Ascending aorta (tissue), 2 donors: ENCODE data around the gene PTPRE. TPM values are rescaled to one million over a fixed set of nuclear protein-coding genes. Genes with fewer than 3 reads are reported as not detected.

Experiments
- DNase-seq, 2 donors: peaks; one replicate each; pipeline ENCODE4 v3.0.0-alpha.2; 2019; ENCODE audit warnings: low spot score in 2 of 2
- H3K27ac ChIP-seq, 2 donors: fragments of 200-600 bp; sonication (generic); one replicate each; pipeline ENCODE4 v1.5.1; 2016 to 2017; ENCODE audit warnings: mild to moderate bottlenecking in 1 of 2
- H3K27me3 ChIP-seq: fragments of 200-600 bp; sonication (generic); one replicate; pipeline ENCODE4 v1.5.1; 2017
- H3K36me3 ChIP-seq, 2 donors: fragments of 200-600 bp; sonication (generic); one replicate each; pipeline ENCODE4 v1.5.1; 2016
- H3K4me1 ChIP-seq, 2 donors: fragments of 200-600 bp; sonication (generic); one replicate each; pipeline ENCODE4 v1.5.1; 2016 to 2017; ENCODE audit warnings: mild to moderate bottlenecking in 1 of 2
- H3K4me3 ChIP-seq, 2 donors: fragments of 200-600 bp; sonication (generic); one replicate each; pipeline ENCODE4 v1.5.1; 2016 to 2017; ENCODE audit warnings: mild to moderate bottlenecking in 1 of 2
- H3K9me3 ChIP-seq, 2 donors: fragments of 200-600 bp; sonication (generic); one replicate each; pipeline ENCODE4 v1.5.1; 2016
- CTCF ChIP-seq, 3 experiments: fragments of 200-600 bp in 2 of 3; fragments of 450-650 bp in 1 of 3; sonication (generic) in 2 of 3; IDR thresholded peaks; one replicate each; pipeline ENCODE4 v1.5.1; 2016 to 2019; ENCODE audit warnings: antibody characterized with exemption in 3 of 3, mild to moderate bottlenecking in 1 of 3, moderate library complexity in 1 of 3
- intact Hi-C: fragments of 100-400 bp; cut with DNase I; formaldehyde crosslinking; loops from one replicate; pipeline ENCODE4 v1.15.1; 2023
- total RNA-seq: library from RNA; depleted of rRNA; stranded (reverse); fragments of >200 nt; gene quantifications from one replicate; pipeline ENCODE4 v1.1.0, GENCODE V29; 2016

The PTPRE gene
- total RNA-seq, 1 donor from 2014 or later = 14.5 TPM

DNA sequence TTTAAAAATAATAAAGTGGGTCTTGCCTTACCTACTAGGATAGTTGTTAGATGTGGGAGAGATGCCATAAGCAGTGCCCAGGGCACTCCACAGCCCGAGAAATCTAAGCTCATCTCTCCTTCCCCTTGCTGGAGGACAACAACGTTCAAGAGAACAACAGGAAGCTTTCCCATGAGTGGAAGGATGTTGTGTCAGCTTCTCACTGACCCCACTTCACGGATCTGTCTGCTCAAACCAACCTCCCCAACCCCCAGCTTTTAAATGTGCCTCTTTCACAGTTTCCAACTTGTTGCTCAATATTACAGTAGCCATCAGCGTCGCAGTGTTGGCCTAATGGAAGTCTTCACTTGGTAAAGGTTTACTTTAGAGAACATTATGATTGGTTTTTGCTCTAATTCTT, 72.1 kb downstream of the PTPRE start:
- Histone ChIP-seq H3K27me3 (no peaks in the 10 kb centered on the region), H3K36me3 (no peaks in the 10 kb centered on the region), H3K27ac (peak overlapping the region; percentile 74 to 75), H3K4me3 (no peak overlapping the region), H3K4me1 (peaks cover 7 to 17% of the 10 kb centered on the region in 2 donors), H3K9me3 (no peaks in the 10 kb centered on the region)
- no peak for TF ChIP-seq CTCF (IDR thresholded peaks at IDR 0.05)
- DNase-seq = no peak
- intact Hi-C loops = loop anchor here (5.0 kb wide), 2 partner anchors 57 to 72 kb away; partner anchors contain the start of gene PTPRE

DNA sequence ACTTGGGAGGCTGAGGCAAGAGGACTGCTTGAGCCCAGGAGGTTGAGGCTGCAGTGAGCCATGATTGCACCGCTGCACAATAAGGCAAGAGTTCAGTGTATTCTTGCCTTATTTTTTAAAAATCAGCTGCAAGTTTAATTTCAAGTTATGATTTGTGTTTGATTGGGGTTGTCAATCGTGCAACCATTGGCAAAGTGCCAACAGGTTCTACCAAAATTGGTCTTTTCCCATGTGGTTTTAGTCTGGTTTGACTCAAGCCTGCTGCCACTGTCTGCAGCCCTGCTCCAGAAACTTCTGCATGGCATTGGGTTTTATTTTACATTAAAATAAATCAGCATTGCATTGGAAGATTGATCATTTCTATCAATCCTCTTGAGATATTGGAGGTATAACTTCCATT, 72.7 kb downstream of the PTPRE start:
- H3K36me3 ChIP-seq = no peaks in the 10 kb centered on the region
- H3K4me1 ChIP-seq = peaks cover 7 to 17% of the 10 kb centered on the region in 2 donors
- no peak overlapping the region for H3K27ac ChIP-seq
- H3K9me3 ChIP-seq = no peaks in the 10 kb centered on the region
- no peaks in the 10 kb centered on the region for H3K27me3 ChIP-seq
- intact Hi-C loops = loop anchor here (5.0 kb wide), 2 partner anchors 57 to 72 kb away; partner anchors contain the start of gene PTPRE
- no peak for TF ChIP-seq CTCF (IDR thresholded peaks at IDR 0.05)
- peak in 1 of 2 donors; percentile 41 for DNase-seq
- H3K4me3 ChIP-seq = no peak overlapping the region

DNA sequence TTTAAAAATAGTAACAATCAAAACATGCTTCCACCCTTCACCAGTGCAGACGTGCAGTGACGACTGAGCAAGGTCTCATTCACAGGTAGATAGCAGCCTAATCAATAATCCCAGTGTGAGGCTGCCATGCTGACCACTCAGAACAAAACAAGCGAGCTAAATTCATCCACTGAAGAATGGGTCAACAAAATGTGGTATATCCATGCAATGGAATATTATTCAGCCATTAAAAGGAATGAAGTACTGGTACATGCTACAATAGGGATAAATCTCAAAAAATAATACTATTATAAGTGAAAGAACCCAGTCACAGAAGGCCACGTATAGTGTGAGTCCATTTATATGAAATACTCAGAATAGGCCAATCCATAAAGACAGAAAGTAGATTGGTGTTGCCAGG, 74.0 kb downstream of the PTPRE start:
- no peaks in the 10 kb centered on the region for H3K36me3 ChIP-seq
- H3K4me1 ChIP-seq = peaks cover 7 to 17% of the 10 kb centered on the region in 2 donors
- H3K9me3 ChIP-seq = no peaks in the 10 kb centered on the region
- DNase-seq = no peak
- no peak for TF ChIP-seq CTCF (IDR thresholded peaks at IDR 0.05)
- no peak overlapping the region for H3K27ac ChIP-seq
- no peaks in the 10 kb centered on the region for H3K27me3 ChIP-seq
- H3K4me3 ChIP-seq = no peak overlapping the region
- intact Hi-C loops = no loop called here

- no peak overlapping the region for H3K4me3 ChIP-seq
- intact Hi-C loops = no loop called here
Measured at GRCh38 chr10:127982601-127983000, 75.7 kb downstream of the PTPRE start.

GRCh38 chr10:127983344-127984100, 76.6 kb downstream of the PTPRE start:
- Histone ChIP-seq H3K36me3 (no peaks in the 10 kb centered on the region), H3K27ac (no peak overlapping the region), H3K27me3 (no peaks in the 10 kb centered on the region), H3K4me3 (no peak overlapping the region), H3K9me3 (no peaks in the 10 kb centered on the region), H3K4me1 (peaks cover 0 to 1% of the 10 kb centered on the region in 2 donors)
- intact Hi-C loops = no loop called here
- DNase-seq = peak in 1 of 2 donors; percentile 62
- TF ChIP-seq CTCF (IDR thresholded peaks at IDR 0.05) = no peak

More at GRCh38 chr10:127982601-127983000, 75.7 kb downstream of the PTPRE start:
- H3K27ac ChIP-seq = no peak overlapping the region
- H3K27me3 ChIP-seq = no peaks in the 10 kb centered on the region
- H3K36me3 ChIP-seq = no peaks in the 10 kb centered on the region
- no peak for DNase-seq
- no peaks in the 10 kb centered on the region for H3K9me3 ChIP-seq
- peaks cover 5 to 10% of the 10 kb centered on the region in 2 donors for H3K4me1 ChIP-seq
- no peak for TF ChIP-seq CTCF (IDR thresholded peaks at IDR 0.05)
